Esophagus muscularis mucosa (tissue), 4 donors: ENCODE data around the gene ARHGEF7. TPM values are rescaled to one million over a fixed set of nuclear protein-coding genes. Genes with fewer than 3 reads are reported as not detected.

Experiments used
- DNase-seq: peaks from one replicate; pipeline ENCODE4 v3.0.0-alpha.2; 2017; ENCODE audit errors: extremely low spot score
- H3K27ac ChIP-seq, 4 donors: fragments of 200-600 bp; sonication (generic); replicated peaks in 1 of 4; 1 replicate in 3 of 4; 2 replicates in 1 of 4; pipeline ENCODE4 v1.5.1; 2016 to 2019; ENCODE audit warnings: mild to moderate bottlenecking in 1 of 4
- H3K27me3 ChIP-seq, 4 donors: fragments of 200-600 bp; sonication (generic); one replicate each; pipeline versions ENCODE4 v1.5.1 to v1.6.0; 2016 to 2019
- H3K36me3 ChIP-seq, 4 donors: fragments of 200-600 bp; sonication (generic); one replicate each; pipeline ENCODE4 v1.5.1; 2016 to 2019
- H3K4me1 ChIP-seq, 4 donors: fragments of 200-600 bp; sonication (generic); one replicate each; pipeline ENCODE4 v1.5.1; 2016 to 2019
- H3K4me3 ChIP-seq, 4 donors: fragments of 200-600 bp; sonication (generic); 1 replicate in 2 of 4; 2 replicates in 2 of 4; pipeline ENCODE4 v1.5.1; 2016 to 2019; ENCODE audit warnings: mild to moderate bottlenecking in 4 of 4, moderate library complexity in 1 of 4
- H3K9me3 ChIP-seq, 4 donors: fragments of 200-600 bp; sonication (generic); 1 replicate in 3 of 4; 2 replicates in 1 of 4; pipeline ENCODE4 v1.5.1; 2016 to 2019
- CTCF ChIP-seq, 3 experiments: fragments of 200-600 bp in 2 of 3; fragments of 450-650 bp in 1 of 3; sonication (generic) in 2 of 3; IDR thresholded peaks; one replicate each; pipeline ENCODE4 v1.5.1; 2017 to 2019; ENCODE audit warnings: antibody characterized with exemption in 3 of 3, mild to moderate bottlenecking in 2 of 3, moderate library complexity in 1 of 3
- EP300 ChIP-seq: sonication (generic); formaldehyde crosslinking; IDR thresholded peaks from one replicate; pipeline ENCODE4 v1.6.1; 2017; ENCODE audit warnings: antibody characterized with exemption
- POLR2A ChIP-seq: fragments of 450-650 bp; IDR thresholded peaks from one replicate; pipeline ENCODE4 v1.6.1; 2017; ENCODE audit warnings: antibody characterized with exemption, moderate library complexity, mild to moderate bottlenecking, low read depth
- POLR2AphosphoS5 ChIP-seq, 2 donors: sonication (generic); formaldehyde crosslinking; IDR thresholded peaks; one replicate each; pipeline ENCODE4 v1.6.1; 2017; ENCODE audit warnings: antibody characterized with exemption in 2 of 2
- WGBS: methylation state at CpG from one replicate; pipeline ENCODE4 v1.1.5; 2018; 5-methylcytosine and 5-hydroxymethylcytosine counted together
- intact Hi-C: fragments of 100-400 bp; cut with DNase I; formaldehyde crosslinking; loops from one replicate; pipeline ENCODE4 v1.15.1; 2023
- total RNA-seq, 4 donors: library from RNA; depleted of rRNA; stranded (reverse); fragments of >200 nt; gene quantifications; one replicate each; pipeline versions ENCODE4 v1.1.0 to v1.2.1, GENCODE V29; 2016

ARHGEF7 gene
- total RNA-seq, 4 donors from 2014 or later = 36.0 to 53.6 (median 45.1) TPM

- H3K27me3 ChIP-seq = no peaks in the 10 kb centered on the region
- no peaks in the 10 kb centered on the region for H3K4me1 ChIP-seq
- no peak for DNase-seq
- intact Hi-C loops = no loop called here
- H3K27ac ChIP-seq = no peak overlapping the region
- 45% methylated on average over 11 of the region's 11 CpGs for WGBS
- TF ChIP-seq POLR2A (no peak), POLR2AphosphoS5 (IDR thresholded peaks at IDR 0.05) (no peak), EP300 (no peak), CTCF (IDR thresholded peaks at IDR 0.05) (no peak)
- H3K9me3 ChIP-seq = no peaks in the 10 kb centered on the region
- H3K36me3 ChIP-seq = no peaks in the 10 kb centered on the region
- H3K4me3 ChIP-seq = no peak overlapping the region
Measured at GRCh38 chr13:111330066-111330610, 215.0 kb downstream of the ARHGEF7 start.

- intact Hi-C loops = no loop called here
- TF ChIP-seq POLR2A (no peak), CTCF (IDR thresholded peaks at IDR 0.05) (no peak), POLR2AphosphoS5 (IDR thresholded peaks at IDR 0.05) (no peak), EP300 (no peak)
- no peak for DNase-seq
- H3K4me1 ChIP-seq = no peaks in the 10 kb centered on the region
- 86% methylated on average over 5 of the region's 5 CpGs for WGBS
- no peaks in the 10 kb centered on the region for H3K36me3 ChIP-seq
- no peak overlapping the region for H3K27ac ChIP-seq
- no peaks in the 10 kb centered on the region for H3K9me3 ChIP-seq
- no peak overlapping the region for H3K4me3 ChIP-seq
- no peaks in the 10 kb centered on the region for H3K27me3 ChIP-seq
Measured at GRCh38 chr13:111335298-111335697, 220.2 kb downstream of the ARHGEF7 start.

- no peaks in the 10 kb centered on the region for H3K36me3 ChIP-seq
Measured at GRCh38 chr13:111336666-111337065, 221.6 kb downstream of the ARHGEF7 start.

GRCh38 chr13:111337206-111337605, 222.1 kb downstream of the ARHGEF7 start:
- H3K27ac ChIP-seq = no peak overlapping the region
- 68% methylated on average over 4 of the region's 4 CpGs for WGBS
- H3K36me3 ChIP-seq = no peaks in the 10 kb centered on the region
- no peak for TF ChIP-seq EP300
- no peak overlapping the region for H3K4me3 ChIP-seq
- H3K4me1 ChIP-seq = no peaks in the 10 kb centered on the region
- DNase-seq = no peak
- no peaks in the 10 kb centered on the region for H3K9me3 ChIP-seq
- H3K27me3 ChIP-seq = no peaks in the 10 kb centered on the region
- intact Hi-C loops = no loop called here

More at GRCh38 chr13:111336666-111337065, 221.6 kb downstream of the ARHGEF7 start:
- DNase-seq = no peak
- Histone ChIP-seq H3K9me3 (no peaks in the 10 kb centered on the region), H3K27ac (no peak overlapping the region), H3K4me3 (no peak overlapping the region), H3K27me3 (no peaks in the 10 kb centered on the region), H3K4me1 (no peaks in the 10 kb centered on the region)
- no peak for TF ChIP-seq POLR2AphosphoS5 (IDR thresholded peaks at IDR 0.05)
- TF ChIP-seq CTCF (IDR thresholded peaks at IDR 0.05) = no peak
- no peak for TF ChIP-seq POLR2A
- no peak for TF ChIP-seq EP300
- intact Hi-C loops = no loop called here
- 90% methylated on average over 9 of the region's 9 CpGs for WGBS

- no peak overlapping the region for H3K4me3 ChIP-seq
- no peaks in the 10 kb centered on the region for H3K9me3 ChIP-seq
- H3K36me3 ChIP-seq = no peaks in the 10 kb centered on the region
- no peaks in the 10 kb centered on the region for H3K4me1 ChIP-seq
- WGBS = 83% methylated on average over 9 of the region's 9 CpGs
- TF ChIP-seq CTCF (IDR thresholded peaks at IDR 0.05) (no peak), POLR2A (no peak), EP300 (no peak), POLR2AphosphoS5 (IDR thresholded peaks at IDR 0.05) (no peak)
- intact Hi-C loops = no loop called here
- DNase-seq = peak; percentile 72
- no peaks in the 10 kb centered on the region for H3K27me3 ChIP-seq
- H3K27ac ChIP-seq = no peak overlapping the region
Measured at GRCh38 chr13:111337741-111338140, 222.6 kb downstream of the ARHGEF7 start.
